OCI-LY7 (cell line): ENCODE results near the gene JOSD1.

ENCODE experiments used
- EZH2phosphoT487 ChIP-seq: fragments of 200-600 bp; sonication (generic); IDR thresholded peaks from 2 replicates; pipeline ENCODE4 v1.6.1; 2018; ENCODE audit warnings: low read depth, borderline replicate concordance, mild to moderate bottlenecking, mixed run types, antibody characterized with exemption, low read length, moderate library complexity, mixed read lengths
- TF ChIP-seq, protein P1 (sequence below): fragments of 200-600 bp; sonication (generic); conservative IDR thresholded peaks from 2 replicates; pipeline ENCODE4 v1.5.1; 2014; ENCODE audit warnings: mild to moderate bottlenecking, antibody characterized with exemption, low read length, moderate library complexity, mixed read lengths

DNA sequence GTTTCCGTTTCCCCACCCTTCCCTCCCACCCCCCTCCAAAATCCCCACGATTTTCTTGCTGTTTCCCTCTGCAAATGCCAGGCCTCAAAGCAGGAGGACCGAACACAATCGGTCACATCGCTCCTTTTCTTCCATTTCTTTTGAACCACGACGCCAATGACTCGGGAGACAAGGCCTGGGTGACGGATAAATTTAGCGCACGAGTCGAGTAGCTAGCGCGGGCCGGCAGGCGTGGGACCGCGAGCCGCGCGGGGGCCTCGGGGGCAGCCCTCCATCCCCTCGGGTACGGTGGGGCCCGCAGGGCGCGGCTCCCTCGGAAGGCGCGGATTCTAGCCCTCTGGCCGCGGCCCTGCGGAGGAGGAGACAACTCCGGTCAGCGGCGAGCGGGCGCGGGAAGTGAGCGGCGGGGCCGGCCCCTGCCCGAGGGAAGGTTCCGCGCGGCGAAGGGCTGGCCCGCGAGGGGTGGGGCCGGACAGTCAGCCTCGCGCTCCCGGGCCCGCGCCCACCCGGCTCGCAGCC lies 414 bp downstream of the JOSD1 start:
- TF ChIP-seq, protein P1, sequence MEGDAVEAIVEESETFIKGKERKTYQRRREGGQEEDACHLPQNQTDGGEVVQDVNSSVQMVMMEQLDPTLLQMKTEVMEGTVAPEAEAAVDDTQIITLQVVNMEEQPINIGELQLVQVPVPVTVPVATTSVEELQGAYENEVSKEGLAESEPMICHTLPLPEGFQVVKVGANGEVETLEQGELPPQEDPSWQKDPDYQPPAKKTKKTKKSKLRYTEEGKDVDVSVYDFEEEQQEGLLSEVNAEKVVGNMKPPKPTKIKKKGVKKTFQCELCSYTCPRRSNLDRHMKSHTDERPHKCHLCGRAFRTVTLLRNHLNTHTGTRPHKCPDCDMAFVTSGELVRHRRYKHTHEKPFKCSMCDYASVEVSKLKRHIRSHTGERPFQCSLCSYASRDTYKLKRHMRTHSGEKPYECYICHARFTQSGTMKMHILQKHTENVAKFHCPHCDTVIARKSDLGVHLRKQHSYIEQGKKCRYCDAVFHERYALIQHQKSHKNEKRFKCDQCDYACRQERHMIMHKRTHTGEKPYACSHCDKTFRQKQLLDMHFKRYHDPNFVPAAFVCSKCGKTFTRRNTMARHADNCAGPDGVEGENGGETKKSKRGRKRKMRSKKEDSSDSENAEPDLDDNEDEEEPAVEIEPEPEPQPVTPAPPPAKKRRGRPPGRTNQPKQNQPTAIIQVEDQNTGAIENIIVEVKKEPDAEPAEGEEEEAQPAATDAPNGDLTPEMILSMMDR: no peak
- no peak for TF ChIP-seq EZH2phosphoT487
